OCI-M1 (cell line): ENCODE results near the gene B4GALT3.
A peak's percentile ranks its signal among the peaks of the same experiment; 100 is the strongest.

Experiments
- DNase-seq: peaks from one replicate; lab custom pipeline; 2025; lab: John Stamatoyannopoulos, UW

The B4GALT3 gene

DNA sequence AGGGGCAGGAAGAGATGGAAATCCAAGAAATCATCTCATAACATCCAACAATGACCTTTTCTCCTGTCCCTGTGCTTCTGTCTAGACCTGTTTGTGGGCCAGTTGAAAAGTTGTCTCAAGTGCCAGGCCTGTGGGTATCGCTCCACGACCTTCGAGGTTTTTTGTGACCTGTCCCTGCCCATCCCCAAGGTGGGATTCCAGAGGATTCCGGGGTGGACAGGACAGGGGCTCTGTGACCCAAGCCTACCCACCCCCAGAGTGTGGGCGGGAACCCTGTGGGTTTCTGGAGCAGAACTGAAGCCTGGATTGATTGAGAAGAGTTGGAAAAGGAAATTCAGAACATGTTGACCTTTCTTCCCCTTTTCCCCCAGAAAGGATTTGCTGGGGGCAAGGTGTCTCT is 13.5 kb downstream of the B4GALT3 start:
- DNase-seq = no peak

DNA sequence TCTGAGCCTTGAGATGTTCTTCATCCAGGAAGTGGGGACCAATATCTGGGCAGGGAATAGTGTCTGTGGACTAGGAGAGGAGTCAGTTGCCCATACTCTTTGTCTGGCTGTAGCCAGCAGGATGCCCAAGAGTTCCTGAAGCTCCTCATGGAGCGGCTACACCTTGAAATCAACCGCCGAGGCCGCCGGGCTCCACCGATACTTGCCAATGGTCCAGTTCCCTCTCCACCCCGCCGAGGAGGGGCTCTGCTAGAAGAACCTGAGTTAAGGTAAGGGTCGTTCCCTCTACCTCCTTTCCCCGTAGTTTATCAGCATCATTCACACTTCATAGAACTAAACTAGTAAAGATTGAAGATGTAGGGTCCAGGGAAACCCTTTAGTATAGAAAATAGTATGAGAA is 14.5 kb downstream of the B4GALT3 start:
- DNase-seq = no peak

GRCh38 chr1:161162052-161162451 is 15.3 kb downstream of the B4GALT3 start:
- no peak for DNase-seq

DNA sequence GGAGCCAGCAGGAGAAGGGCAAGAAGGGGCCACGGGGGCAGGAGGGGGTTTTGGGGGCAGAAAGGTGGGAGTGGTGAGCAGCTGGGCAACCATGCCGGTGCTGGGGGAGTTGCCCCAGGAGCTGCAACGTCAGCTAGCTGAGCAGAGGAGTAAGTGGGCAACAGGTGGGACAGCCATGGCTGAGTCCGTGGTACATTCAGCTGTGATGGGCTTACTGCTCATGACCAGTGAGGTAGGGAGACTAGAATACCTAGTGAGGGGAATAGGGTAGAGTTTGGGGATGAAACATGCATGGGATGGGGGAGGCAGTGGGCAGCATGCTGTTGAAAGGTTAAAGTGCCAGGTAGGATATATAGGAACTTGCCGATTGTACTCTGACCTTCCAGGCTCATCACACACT is 15.7 kb downstream of the B4GALT3 start:
- DNase-seq = no peak

GRCh38 chr1:161160671-161161145 is 16.6 kb downstream of the B4GALT3 start:
- DNase-seq = no peak

DNA sequence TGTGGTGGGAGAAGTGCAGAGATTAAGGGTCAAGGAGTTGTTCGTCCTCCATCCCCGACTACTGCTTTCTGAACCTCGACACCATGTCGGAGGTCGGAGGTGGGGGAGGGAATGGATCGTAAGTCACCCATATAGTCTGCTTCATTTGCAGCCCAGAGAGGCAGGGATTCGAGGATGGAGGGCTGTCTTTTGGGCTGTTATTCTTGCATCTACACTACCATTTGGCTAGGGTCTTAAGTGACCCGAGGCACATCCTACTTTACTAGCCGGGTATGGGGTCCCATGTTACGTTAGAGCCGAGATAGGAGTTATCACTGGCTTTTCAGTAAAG is 17.4 kb downstream of the B4GALT3 start:
- no peak for DNase-seq

GRCh38 chr1:161159087-161159912 is 18.0 kb downstream of the B4GALT3 start, which contains the start of gene USP21:
Gene USP21, plus strand, starts transcription at chr1:161159500. Its CDS starts 1,141 bp downstream, at chr1:161160641.
- DNase-seq = peak; percentile 96

- peak; percentile 61 for DNase-seq
These were observed 18.8 kb downstream of the B4GALT3 start for GRCh38 chr1:161158316-161159010.

DNA sequence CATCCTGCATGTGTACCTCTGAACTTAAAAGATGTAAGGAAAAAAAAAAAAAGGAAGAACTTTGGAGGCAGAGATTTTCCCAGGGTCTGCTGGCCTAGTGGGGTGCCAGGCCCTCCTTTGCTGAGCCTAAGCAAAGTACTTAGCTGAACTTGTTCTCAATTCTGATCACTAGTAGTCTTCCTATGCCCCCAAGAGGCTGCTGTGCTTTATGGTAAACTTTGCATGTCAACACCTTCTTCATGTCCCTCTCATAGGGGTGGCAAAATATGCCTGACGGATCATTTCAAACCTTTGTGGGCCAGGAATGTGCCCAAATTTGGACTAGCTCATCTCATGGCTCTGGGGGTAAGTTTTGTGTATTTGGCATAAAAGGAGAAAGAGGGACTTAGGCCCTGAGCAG is 19.4 kb downstream of the B4GALT3 start:
- no peak for DNase-seq

DNA sequence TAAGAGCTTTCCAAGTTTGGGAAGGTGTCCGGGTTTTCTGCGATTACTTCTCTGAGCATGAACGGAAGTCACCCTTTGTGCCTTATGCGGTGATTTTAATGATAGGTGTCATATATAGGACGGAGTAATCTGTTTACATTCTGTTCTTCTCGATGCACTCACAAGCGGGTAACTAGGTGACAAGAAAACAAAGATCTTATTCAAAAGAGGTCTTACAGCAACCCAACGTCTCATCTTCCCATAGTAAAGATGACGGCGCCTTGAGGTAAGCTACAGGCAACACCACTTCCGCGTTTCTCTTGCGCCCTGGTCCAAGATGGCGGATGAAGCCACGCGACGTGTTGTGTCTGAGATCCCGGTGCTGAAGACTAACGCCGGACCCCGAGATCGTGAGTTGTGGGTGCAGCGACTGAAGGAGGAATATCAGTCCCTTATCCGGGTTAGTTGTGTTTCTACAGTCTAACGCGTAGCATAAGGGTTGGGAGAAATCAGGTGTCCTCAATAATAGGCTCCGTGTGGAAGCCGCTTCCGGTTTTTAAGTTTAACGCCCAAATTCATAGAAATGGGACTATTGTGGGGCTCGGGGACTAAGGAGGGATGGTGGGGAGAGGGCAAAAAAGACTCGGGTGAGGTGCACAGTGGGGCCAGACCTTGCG is 23.5 kb downstream of the B4GALT3 start, which contains the start of gene UFC1:
TSS of gene UFC1 (plus strand) at position 297 of the 656 bp plus-strand sequence. CDS start at position 317, 20 bp downstream.
- DNase-seq = peak; percentile 95

- DNase-seq = no peak
These were observed 24.1 kb downstream of the B4GALT3 start for GRCh38 chr1:161153176-161153575.

DNA sequence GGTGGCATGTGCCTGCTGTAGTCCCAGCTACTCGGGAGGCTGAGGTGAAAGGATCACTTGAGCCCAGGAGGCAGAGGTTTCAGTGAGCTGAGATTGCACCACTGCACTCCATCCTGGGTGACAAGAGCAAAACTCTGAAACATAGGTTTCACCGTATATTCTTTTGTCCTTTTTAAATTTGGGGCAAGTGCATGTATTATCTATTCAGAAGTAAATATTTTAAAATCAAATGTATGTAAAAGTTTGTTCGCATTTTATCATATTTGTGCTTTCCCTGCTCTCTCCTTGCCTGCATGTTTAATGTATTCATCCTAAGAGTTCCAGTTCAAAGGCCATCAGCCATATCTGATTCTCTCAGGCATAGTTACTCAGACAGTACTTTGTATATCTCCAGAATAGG is 31.5 kb downstream of the B4GALT3 start:
- DNase-seq = no peak

GRCh38 chr1:161140755-161141400 is 36.4 kb downstream of the B4GALT3 start:
- DNase-seq = no peak

GRCh38 chr1:161139766-161140165 is 37.5 kb downstream of the B4GALT3 start:
- peak; percentile 80 for DNase-seq

DNA sequence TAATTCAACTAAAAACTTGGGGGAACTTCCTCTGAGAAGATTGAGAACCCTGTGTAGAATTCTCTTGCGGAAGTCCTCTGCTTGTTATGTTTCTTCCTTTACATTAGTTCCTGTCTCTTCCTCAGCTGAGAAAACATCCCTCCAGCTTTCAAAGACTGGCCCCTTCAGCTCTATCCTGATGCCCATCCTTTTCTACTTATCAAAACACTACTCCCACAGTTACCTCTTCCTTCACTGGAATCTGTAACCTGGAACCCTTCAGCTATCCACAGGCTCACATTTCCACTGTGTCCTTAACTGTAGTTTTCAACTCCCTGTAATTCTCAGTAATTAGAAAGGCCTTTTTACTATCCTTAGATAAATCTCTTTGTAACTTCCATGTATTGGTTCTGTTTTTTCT is 38.9 kb downstream of the B4GALT3 start:
- DNase-seq = no peak

DNA sequence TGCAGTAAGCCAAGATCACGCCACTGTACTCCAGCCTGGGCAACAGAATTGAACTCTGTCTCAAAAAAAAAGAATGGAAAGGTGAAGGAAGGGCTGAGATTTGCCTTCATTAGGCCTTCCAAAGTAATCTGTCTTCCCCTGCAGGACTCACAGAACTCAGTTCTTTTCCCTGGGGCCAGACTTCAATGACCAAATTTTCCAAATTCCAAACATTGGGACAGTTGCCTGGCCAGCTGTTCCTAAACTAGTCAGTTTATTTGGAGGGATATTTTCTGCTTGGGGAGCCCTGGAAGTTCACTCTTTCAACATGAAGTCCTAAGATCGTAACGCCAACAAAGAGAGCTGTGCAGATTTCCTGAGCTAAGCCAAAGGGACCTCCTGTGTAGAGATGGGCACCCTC is 39.4 kb downstream of the B4GALT3 start:
- no peak for DNase-seq

DNA sequence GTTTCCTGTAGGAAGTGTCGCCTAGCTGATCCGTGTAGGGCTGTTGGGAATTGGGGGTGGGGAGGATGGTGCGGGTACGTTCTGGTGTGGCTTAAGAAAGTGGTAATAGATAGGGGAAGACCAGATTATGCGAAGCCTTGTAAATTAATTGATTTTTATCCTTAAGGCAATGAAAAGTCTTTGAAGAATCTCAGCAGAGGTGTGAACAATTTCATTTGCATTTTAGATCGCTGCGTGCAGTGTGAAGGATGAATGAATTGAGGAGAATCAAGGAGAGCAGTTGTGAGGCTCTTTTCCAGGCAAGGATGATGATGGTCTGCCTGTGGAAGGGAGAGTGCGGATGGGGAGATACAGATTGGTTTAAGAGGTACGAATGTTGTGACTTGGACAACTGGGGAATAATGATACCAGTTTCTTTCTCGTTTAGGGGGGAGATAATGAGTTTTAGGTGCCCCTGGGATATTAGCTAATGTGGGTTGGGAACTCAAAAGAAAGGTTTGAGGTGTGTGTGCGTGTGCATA is 44.0 kb downstream of the B4GALT3 start:
- DNase-seq = no peak

- DNase-seq = peak; percentile 99
These were observed 44.7 kb downstream of the B4GALT3 start, which contains the start of gene DEDD for GRCh38 chr1:161132410-161133219. Gene DEDD, minus strand, starts transcription at chr1:161132667. Its CDS starts 8,205 bp downstream, at chr1:161124462.

DNA sequence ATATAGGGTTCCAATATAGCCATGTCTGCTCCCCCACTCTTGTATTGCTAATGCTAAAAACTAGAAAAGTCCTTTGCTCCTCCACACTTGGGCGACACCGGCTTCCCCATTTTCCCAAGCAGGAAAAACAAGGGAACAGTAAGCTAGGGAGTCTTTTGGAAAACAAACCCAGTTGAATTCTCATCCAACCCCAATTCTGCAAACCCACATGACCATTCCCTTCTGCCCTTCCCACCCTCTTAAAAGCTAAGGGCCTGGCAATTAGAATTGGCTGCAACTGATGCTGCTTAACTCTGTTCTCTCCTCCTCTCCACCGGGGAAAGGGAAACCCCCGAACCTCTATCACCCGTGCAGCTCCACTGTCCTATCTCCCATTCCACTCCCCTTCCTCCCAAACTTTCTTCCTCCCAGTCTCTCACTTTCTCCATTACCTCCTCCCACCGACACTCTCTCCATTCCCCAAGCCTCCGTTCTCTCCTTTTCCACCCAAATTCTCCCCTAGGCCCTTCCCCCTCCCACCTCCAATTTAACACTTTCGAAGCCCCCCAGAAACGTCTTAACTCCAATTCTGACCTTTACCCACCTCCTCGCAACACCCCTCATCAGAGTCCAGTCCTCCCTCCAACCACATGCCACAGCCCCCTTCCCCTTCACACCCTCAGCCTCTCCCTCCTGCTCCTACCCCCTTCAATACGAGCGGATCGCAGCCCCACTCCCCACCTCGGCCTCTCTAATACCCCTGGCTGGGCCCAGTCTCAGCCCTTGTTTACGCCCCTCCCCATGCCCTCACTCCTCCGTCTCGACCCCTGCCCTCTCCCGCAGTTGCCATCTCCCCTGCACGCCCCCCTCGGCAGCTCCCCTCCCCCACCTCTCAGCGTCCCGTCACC is 45.5 kb downstream of the B4GALT3 start:
- DNase-seq = peak; percentile 64

DNA sequence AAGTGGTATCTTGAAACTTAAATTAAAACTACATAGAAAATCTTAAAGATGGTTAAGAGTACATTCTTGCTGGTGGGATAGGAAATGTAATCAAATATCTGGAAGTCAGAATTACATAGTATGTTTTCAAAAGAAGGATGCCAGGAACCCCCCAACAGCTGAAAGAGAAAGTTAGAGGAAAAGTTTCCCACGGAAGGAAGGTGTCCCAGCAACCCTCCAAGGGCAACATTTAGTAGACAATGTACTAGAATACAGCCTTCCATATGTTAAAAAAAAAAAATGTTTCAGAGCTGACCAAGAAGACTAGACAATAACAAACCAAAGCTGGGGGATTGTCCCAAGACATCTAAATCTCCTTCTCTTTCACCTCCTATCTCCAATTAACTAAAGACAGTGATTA is 47.0 kb downstream of the B4GALT3 start:
- DNase-seq = no peak
